ENCODE measurements around the gene CAD.

Gene CAD

DNA sequence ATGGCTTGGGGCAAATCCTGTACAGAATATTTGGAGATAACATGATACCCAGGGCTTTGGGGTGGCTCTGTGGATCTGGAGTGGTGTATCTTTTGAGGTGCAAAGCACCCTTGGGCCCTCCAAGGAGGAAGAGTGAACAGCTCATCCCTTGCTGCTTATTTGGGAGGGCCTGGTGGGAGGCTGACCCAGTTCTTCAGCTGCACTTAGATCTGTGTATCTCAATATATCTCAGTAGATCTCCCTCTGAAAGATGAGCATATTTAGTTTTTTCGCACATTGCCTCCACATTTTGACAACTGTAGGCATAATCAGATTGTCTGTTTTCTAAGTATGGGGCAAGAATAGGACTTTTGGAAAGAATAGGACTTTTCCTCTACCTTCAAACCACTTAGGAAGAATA is 67.8 kb downstream of the CAD start:
- no peak for DNase-seq

DNA sequence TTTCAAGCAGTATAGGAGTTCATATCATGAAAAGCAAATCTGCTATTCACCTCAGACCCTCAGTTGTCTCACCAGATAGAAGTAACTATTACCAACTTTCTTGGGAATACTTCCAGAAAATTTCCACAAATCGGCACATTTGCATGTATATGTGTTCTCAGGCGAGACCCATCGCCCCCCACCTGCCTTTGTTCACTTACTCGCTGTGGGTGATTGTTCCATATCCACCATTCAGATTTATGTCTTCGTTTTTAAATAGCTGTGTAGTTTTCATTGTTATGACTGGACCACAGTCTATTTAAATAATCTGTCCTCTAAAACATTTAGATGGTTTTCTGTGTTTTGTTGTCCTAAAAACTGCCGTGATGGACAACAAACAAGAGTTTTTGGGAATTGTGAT is 68.3 kb downstream of the CAD start:
- DNase-seq = no peak

DNA sequence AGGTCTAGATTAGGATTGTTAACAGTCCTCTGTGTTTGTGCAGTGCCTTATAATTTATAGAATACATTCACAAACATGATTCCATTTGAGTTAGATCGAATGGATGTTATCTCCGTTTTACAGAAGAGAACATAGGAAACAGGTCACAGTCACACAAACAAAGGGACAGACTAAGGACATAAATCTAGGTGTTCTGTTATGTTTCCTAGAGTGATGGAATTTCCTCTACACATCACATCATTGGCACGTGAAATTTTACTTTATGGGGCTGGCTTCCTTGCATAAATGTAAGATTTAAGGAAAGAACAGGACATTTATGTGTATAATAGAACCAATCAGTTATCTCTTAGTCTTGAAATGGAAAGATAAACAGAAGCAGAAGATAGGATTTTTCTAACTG is 71.4 kb downstream of the CAD start:
- no peak for DNase-seq

DNA sequence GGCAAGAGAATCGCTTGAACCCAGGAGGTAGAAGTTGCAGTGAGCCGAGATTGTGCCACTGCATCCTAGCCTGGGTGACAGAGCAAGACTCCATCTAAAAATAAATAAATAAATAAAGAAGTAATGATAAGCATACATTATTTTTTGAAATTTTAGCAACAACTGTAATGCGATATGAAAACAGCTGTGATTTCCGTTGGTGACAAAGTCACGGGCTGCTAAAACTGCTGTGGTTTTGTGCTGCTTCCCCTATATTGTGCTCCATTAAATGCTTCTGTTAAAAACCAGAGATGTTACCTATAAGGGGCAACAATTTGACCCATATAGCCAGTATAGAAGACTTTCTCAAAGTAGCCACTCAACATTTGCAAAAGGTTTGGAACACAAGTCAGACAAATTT is 73.4 kb downstream of the CAD start:
- no peak for DNase-seq

DNA sequence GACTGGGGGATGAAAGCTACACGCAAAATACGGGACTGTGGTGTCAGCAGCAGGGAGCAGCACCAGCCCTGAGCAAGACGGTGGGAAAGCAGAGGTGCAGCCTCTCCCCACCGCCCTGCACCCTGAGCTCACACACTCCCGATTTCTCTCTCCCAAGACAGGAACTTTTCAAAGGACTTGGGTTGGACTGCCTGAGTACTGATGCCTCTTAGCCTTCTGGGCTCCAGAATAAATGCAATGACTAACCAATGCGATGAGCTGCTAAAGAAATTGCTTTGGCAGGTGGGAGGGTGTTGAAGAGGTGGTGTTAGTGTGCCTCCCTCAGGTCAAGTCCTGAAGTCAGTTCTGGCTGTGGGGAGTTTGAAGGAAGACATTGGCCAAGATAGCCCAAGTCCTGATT is 74.7 kb downstream of the CAD start:
- DNase-seq = no peak
